Nephron progenitor cell (in vitro differentiated cells): ENCODE results near the gene TKTL1.
A peak's percentile ranks its signal among the peaks of the same experiment; 100 is the strongest.

Source experiments
- DNase-seq: peaks from one replicate; pipeline ENCODE4 v3.0.0; 2021
- H3K27ac Mint-ChIP-seq: 2 replicates; pipeline ENCODE4 v1.8.0; 2021; ENCODE audit warnings: mild to moderate bottlenecking, moderate library complexity, mixed read lengths
- H3K27me3 Mint-ChIP-seq: 2 replicates; pipeline ENCODE4 v1.8.0; 2021; ENCODE audit warnings: mild to moderate bottlenecking, low read depth, mixed read lengths; ENCODE audit not compliant: poor library complexity
- H3K36me3 Mint-ChIP-seq: 2 replicates; pipeline ENCODE4 v1.8.0; 2021; ENCODE audit warnings: low read depth, mixed read lengths
- H3K4me1 Mint-ChIP-seq: 2 replicates; pipeline ENCODE4 v1.8.0; 2021; ENCODE audit warnings: mixed read lengths
- H3K4me3 Mint-ChIP-seq: 2 replicates; pipeline ENCODE4 v1.8.0; 2021; ENCODE audit warnings: mild to moderate bottlenecking, moderate library complexity, mixed read lengths
- H3K9me3 Mint-ChIP-seq: 2 replicates; pipeline ENCODE4 v1.8.0; 2021; ENCODE audit warnings: mild to moderate bottlenecking, moderate library complexity, mixed read lengths
- CTCF ChIP-seq: fragments of 200-600 bp; sonication (generic); IDR thresholded peaks from 2 replicates; pipeline ENCODE4 v1.5.0; 2021; ENCODE audit warnings: antibody characterized with exemption

Gene TKTL1

GRCh38 chrX:154376774-154377173 is 81.2 kb downstream of the TKTL1 start:
- Mint-ChIP-seq H3K4me1 (peaks cover 27% of the 10 kb centered on the region), H3K27ac (no peak overlapping the region), H3K36me3 (peaks cover 4% of the 10 kb centered on the region), H3K9me3 (peaks cover 42% of the 10 kb centered on the region), H3K4me3 (no peak overlapping the region), H3K27me3 (peaks cover 3% of the 10 kb centered on the region)
- TF ChIP-seq CTCF, result no peak
- no peak for DNase-seq

DNA sequence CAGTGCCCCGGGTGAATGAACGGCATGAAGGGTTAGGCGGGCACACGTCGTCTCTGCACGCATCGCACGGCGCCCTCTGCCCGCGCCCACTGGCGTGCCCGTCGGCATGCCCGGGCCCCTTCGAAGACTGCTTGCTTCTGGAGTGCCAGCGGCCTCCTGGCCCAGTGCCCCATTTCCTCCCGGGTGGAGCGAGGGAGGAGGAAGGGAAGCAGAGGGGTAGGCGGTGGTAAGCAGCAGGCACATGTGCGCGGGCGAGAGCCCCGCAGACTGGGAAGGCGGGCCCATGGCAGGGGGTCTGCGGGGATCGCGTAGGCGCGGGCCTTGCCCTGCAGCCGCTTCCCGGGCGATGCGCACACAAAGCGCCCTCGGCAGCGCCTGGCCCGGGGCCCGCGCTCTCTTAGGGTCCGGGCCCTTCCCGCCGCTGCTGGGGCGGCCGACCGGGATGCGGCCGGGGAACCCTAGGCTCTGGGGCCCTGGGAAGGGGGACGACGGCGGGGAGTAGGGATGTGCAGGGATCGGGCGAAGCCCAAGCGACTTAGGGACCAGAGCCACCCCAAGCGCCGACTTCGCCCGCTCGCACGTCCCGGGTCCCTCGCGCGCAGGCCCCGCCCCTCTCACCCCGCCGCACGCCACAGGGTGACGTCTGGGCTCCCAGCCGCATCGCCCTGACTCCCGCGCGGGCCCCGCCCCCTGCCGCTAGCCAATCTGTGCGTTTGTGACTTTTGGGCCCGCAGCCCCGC is 82.6 kb downstream of the TKTL1 start:
- peaks cover 27% of the 10 kb centered on the region for H3K4me1 Mint-ChIP-seq
- H3K36me3 Mint-ChIP-seq, result peaks cover 4% of the 10 kb centered on the region
- H3K4me3 Mint-ChIP-seq, result peak overlapping the region; percentile 52
- no peak for DNase-seq
- TF ChIP-seq CTCF, result no peak
- peaks cover 3% of the 10 kb centered on the region for H3K27me3 Mint-ChIP-seq
- no peak overlapping the region for H3K27ac Mint-ChIP-seq
- peaks cover 38% of the 10 kb centered on the region for H3K9me3 Mint-ChIP-seq

DNA sequence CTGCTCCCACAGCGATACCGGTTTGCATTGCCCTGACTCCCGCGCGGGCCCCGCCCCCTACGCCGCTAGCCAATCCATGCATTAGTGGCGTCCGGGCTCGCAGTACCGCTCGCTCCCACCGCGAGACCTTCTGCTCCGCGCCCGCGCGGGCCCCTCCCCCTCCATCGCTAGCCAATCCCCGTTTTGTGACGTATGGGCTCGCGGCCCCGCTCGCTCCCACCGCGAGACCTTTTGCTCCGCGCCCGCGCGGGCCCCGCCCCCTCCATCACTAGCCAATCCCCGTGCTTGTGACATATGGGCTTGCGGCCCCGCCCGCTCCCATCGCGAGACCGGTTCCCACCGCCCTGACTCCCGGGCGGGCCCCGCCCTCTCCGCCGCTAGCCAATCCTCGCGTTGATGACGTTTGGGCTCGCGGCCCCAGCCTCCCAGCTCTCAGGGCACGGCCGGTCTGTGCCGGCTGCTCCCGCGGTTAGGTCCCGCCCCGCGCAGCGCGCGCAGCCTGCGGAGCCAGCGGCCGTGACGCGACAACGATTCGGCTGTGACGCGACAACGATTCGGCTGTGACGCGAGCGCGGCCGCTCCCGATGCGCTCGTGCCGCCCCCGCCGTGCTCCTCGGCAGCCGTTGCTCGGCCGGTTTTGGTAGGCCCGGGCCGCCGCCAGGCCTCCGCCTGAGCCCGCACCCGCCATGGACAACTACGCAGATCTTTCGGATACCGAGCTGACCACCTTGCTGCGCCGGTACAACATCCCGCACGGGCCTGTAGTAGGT is 83.4 kb downstream of the TKTL1 start, which contains the start of gene EMD:
EMD (plus strand) TSS at position 497 of the 770 bp plus-strand sequence; CDS start at position 687, 190 bp downstream.
- no peak for TF ChIP-seq CTCF
- H3K27me3 Mint-ChIP-seq, result peaks cover 3% of the 10 kb centered on the region
- H3K36me3 Mint-ChIP-seq, result peaks cover 4% of the 10 kb centered on the region
- peaks cover 39% of the 10 kb centered on the region for H3K9me3 Mint-ChIP-seq
- peaks cover 27% of the 10 kb centered on the region for H3K4me1 Mint-ChIP-seq
- H3K27ac Mint-ChIP-seq, result peak within 1 kb of the TSS; percentile 59
- DNase-seq, result peak; percentile 96
- peak within 1 kb of the TSS; percentile 87 for H3K4me3 Mint-ChIP-seq

DNA sequence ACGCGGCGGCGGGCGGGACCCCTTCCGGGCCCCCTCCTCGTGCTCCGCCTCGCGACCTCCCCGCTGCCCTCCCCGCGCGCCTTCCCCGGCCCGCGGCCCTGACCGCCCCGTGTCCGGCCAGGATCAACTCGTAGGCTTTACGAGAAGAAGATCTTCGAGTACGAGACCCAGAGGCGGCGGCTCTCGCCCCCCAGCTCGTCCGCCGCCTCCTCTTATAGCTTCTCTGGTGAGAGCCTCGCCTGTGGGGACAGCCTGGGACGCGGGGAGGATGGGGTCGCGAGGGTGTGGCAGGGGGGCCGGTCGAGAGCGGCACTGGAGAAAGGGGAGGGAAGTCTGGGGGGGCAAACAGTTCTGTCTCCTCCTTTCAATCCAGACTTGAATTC is 84.0 kb downstream of the TKTL1 start:
- Mint-ChIP-seq H3K36me3 (peaks cover 4% of the 10 kb centered on the region), H3K27me3 (peaks cover 3% of the 10 kb centered on the region), H3K27ac (peak overlapping the region; percentile 59)

More for the DNA sequence above, 84.0 kb downstream of the TKTL1 start:
- peaks cover 27% of the 10 kb centered on the region for H3K4me1 Mint-ChIP-seq
- DNase-seq, result no peak
- peak overlapping the region; percentile 87 for H3K4me3 Mint-ChIP-seq
- no peak for TF ChIP-seq CTCF
- peaks cover 43% of the 10 kb centered on the region for H3K9me3 Mint-ChIP-seq
